NCI-H345 treated with DMSO at 0.1 percent for 48 hours (cell line): ENCODE results near the gene SLAMF7.
"Not testable (repeated sequence)": the region's sequence is repeated elsewhere in the genome, so short reads cannot be mapped to it uniquely, and the experiment has no call there.

Experiments used
- DNase-seq: peaks from one replicate; lab custom pipeline; 2025; ENCODE audit not compliant: unreplicated experiment; lab: John Stamatoyannopoulos, UW

SLAMF7 gene

GRCh38 chr1:160773093-160773492, 34.0 kb downstream of the SLAMF7 start:
- no peak for DNase-seq

GRCh38 chr1:160774886-160775719, 36.1 kb downstream of the SLAMF7 start:
- DNase-seq = no peak

- DNase-seq = no peak
These were observed 37.1 kb downstream of the SLAMF7 start for GRCh38 chr1:160776178-160776577.

DNA sequence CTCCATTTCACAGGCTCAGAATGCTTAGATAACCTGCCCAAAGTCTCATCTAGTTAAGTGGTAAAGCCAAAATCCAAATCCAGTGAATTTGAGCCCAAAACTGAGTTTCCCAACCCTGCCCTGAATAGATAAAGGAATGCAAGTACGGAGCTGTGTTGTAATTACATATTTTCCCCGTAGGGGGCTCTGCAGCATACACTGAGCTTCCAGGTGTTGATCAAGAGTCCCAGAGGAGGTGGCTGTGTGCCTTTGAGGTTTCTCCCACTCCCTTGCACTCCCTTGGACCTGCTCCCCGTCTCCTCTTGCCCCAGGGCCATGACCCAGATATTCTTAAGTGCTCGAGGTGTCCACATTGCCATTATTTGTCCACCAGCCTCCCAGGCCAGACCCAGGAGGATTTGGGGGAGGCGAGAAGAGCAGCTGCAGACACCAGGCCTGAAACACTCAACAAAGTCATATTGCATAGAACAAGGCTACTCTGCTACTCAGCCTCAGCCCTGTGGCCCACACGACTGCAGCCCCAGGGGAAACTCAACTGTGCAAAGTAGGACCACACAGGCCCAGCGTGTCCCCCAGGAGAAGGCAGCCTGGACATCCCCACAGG, 38.5 kb downstream of the SLAMF7 start:
- DNase-seq = no peak

GRCh38 chr1:160778976-160779375, 39.9 kb downstream of the SLAMF7 start:
- no peak for DNase-seq

DNA sequence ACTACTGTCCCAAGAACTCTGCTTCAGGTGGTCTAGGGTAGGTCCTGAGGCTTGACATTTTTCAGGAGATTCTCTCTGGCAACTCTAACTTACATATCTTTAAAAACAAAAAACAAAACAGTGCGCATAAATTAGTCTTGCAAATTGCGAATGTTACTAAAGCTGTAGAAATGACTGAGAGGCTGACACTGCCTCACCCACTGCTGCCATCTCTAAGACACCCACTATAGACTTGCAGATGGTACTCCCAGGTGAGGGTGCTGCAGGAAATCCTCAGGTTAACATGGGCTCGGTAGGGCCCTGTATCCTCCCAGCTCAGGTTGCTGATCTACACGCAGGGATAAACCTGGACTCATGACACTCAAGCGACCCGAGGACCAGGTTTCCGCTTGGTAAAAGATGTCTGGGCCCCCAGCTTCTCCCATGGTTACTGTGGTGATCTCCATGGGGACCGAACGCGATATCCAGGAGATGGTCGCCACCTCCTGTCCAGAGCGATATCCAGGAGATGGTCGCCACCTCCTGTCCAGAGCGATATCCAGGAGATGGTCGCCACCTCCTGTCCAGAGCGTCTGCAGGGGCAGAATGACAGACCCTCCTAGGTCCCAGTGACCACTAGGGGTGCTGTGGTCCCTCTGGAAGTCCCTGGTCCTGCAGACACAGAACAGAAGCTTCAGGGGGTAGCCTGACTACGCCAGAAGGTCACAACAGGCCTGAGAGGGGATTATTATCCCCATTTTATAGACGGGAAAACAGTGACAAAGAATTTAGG, 40.8 kb downstream of the SLAMF7 start:
- no peak for DNase-seq

DNA sequence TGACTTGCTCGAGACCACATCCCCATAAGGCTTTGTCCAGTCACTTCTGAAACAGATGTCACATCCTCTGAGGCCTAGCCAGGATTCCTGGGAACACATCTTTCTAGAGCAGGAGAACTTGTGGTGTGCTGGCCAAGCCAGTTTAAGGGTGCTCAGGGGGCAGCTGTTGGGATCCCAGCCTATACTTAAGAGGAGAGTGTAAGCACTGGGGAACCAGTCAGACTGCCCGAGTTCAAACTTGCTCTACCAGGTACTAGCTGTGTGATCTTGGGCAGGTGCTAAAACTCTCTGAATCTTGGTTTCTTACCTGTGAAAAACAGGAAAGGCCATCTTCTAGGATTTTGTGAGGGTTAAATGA, 41.3 kb downstream of the SLAMF7 start:
- DNase-seq = no peak

GRCh38 chr1:160781186-160781766, 42.2 kb downstream of the SLAMF7 start:
- no peak for DNase-seq

GRCh38 chr1:160781914-160782689, 43.1 kb downstream of the SLAMF7 start:
- DNase-seq = no peak

DNA sequence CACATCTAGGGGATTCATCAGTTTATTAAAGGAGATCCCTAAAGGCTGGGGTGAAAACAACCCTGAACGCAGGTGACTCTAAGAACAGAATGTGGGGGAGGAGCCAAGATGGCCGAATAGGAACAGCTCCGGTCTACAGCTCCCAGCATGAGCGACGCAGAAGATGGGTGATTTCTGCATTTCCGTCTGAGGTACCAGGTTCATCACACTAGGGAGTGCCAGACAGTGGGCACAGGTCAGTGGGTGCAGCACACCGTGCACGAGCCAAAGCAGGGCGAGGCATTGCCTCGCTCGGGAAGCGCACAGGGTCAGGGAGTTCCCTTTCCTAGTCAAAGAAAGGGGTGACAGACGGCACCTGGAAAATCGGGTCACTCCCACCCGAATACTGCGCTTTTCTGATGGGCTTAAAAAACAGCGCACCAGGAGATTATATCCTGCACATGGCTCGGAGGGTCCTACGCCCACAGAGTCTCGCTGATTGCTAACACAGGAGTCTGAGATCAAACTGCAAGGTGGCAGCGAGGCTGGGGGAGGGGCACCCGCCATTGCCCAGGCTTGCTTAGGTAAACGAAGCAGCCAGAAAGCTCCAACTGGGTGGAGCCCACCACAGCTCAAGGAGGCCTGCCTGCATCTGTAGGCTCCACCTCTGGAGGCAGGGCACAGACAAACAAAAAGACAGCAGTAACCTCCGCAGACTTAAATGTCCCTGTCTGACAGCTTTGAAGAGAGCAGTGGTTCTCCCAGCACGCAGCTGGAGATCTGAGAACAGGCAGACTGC, 44.1 kb downstream of the SLAMF7 start:
- not testable (repeated sequence) for DNase-seq

DNA sequence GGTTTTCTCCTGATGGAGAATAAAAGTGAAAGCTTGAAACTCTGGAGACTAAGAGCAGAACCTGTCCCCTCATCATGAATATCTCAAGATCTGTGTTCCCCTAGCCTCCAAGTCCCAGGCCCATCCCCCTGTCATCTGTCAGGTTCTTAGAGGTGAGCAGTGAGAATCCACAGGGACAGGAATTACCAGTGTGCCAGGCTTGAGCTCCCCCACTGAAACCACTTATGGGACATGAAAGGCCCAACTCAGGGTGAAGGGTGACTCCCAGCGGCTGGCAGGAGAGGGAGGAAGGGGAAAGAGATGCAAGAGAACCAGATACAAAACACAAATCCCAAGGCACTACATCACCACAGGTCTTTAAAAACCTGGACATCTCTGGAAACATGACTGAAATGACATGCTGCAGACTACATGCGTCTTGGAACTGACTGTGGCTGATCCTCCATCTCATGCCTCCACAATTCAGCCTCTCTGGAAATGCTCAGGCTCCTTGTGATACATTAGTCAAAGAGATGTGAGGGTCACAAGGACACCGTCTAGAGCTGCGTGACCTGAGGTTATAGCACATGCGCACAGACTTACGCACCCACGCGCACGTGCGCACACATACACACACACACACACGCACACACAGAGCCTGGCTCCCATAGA, 50.1 kb downstream of the SLAMF7 start:
- no peak for DNase-seq

GRCh38 chr1:160789702-160790611, 50.9 kb downstream of the SLAMF7 start:
- DNase-seq = no peak

GRCh38 chr1:160794376-160794775, 55.3 kb downstream of the SLAMF7 start:
- DNase-seq = no peak

DNA sequence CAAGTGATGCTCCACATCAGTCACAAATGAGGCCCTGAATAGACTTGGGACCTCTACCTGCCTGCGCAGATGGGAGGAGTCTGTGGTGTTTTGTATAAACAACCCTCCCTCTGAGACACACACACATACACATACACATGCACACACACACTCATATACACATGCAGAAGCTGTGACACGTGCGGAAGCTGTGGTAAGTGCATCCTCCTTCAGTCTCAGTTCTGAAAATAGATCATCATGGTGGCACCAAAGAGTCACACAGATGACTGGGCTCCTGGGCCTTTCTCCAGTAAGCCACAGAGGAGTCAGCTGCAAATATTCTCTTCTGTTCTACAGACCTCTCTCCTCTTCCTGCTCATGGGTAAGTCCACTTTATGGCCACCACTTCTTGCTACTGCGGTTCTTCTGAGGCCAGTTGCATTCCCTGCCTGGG, 56.9 kb downstream of the SLAMF7 start, which contains the start of gene LY9:
TSS of gene LY9 (plus strand) at position 224 of the 433 bp plus-strand sequence. CDS start at position 238, 14 bp downstream.
- no peak for DNase-seq

GRCh38 chr1:160797271-160797709, 58.2 kb downstream of the SLAMF7 start:
- no peak for DNase-seq

- DNase-seq = no peak
These were observed 58.8 kb downstream of the SLAMF7 start for GRCh38 chr1:160797861-160798273.

DNA sequence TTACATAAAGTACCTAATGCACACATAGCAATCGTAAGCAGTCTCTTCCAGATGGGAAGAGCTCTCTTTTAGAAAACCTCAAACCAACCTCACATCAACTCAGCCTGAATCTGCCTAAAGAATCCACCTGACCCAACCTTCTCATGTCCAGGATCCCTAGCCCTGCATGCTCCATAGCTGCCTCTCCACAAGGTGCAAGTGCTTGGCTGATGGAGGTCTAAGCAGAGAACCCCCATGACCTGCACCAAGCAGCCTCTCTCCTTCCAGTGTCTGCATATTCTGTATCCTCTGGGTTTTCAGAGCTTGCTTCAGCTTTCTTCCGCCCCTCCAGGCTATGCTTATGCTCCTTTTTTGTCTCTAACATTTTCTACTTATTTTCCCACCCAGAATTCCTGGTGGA, 59.4 kb downstream of the SLAMF7 start:
- DNase-seq = no peak

- no peak for DNase-seq
These were observed 60.6 kb downstream of the SLAMF7 start for GRCh38 chr1:160799641-160800040.
